H1 (cell line): ENCODE measurements around the gene NEDD4L. TPM values are rescaled to one million over a fixed set of nuclear protein-coding genes. Genes with fewer than 3 reads are reported as not detected.

ENCODE experiments used
- CTCF ChIA-PET: fragments of 300-600 bp; sonication (Branson Sonifier 250); formaldehyde crosslinking; loops from one replicate; lab custom pipeline; 2021; ENCODE audit not compliant: partially characterized antibody; lab: Charles Lee
- POLR2A ChIA-PET: fragments of 300-600 bp; sonication (Branson Sonifier 250); formaldehyde crosslinking; loops from one replicate; lab custom pipeline; 2021; ENCODE audit warnings: inconsistent platforms; ENCODE audit not compliant: partially characterized antibody; lab: Charles Lee
- DNase-seq, 2 experiments: peaks; one replicate each; pipeline versions ENCODE4 v3.0.0 to v3.0.0-alpha.2; 2010 to 2022; ENCODE audit warnings: low spot score in 2 of 2, low read depth in 1 of 2, mixed read lengths in 1 of 2
- FAIRE-seq: peaks from 2 replicates; lab custom pipeline; 2011; peaks lifted over from hg19 to GRCh38; lab: Jason Lieb, UNC
- H2AFZ ChIP-seq: 2 replicates; pipeline ENCODE4 v1.8.1; 2012; ENCODE audit warnings: low read length, inconsistent platforms
- H2AK5ac ChIP-seq: 2 replicates; pipeline ENCODE4 v1.6.1; 2013; ENCODE audit warnings: low read depth, low read length
- H2BK120ac ChIP-seq: replicated peaks from 2 replicates; pipeline ENCODE3; 2013; ENCODE audit warnings: low read depth, low read length, inconsistent platforms
- H2BK12ac ChIP-seq: 2 replicates; pipeline ENCODE4 v1.6.1; 2013; ENCODE audit warnings: low read depth, low read length
- H2BK15ac ChIP-seq: 2 replicates; pipeline ENCODE4 v1.6.1; 2013; ENCODE audit warnings: low read length
- H2BK20ac ChIP-seq: 2 replicates; pipeline ENCODE4 v1.6.1; 2013; ENCODE audit warnings: low read length
- H2BK5ac ChIP-seq: 2 replicates; pipeline ENCODE4 v1.6.1; 2013; ENCODE audit warnings: low read depth, low read length
- H3K14ac ChIP-seq: 2 replicates; pipeline ENCODE4 v1.6.1; 2013; ENCODE audit warnings: inconsistent platforms; ENCODE audit not compliant: insufficient read length
- H3K18ac ChIP-seq: 2 replicates; pipeline ENCODE4 v1.6.1; 2013; ENCODE audit warnings: low read length; ENCODE audit errors: extremely low read depth
- H3K23ac ChIP-seq: 2 replicates; pipeline ENCODE4 v1.6.1; 2013; ENCODE audit warnings: inconsistent platforms; ENCODE audit not compliant: insufficient read length
- H3K23me2 ChIP-seq: 2 replicates; pipeline ENCODE4 v1.6.1; 2013; ENCODE audit warnings: low read depth, low read length
- H3K27ac ChIP-seq: 2 replicates; pipeline ENCODE4 v1.6.1; 2011; ENCODE audit warnings: low read depth, low read length, inconsistent platforms
- H3K27me3 ChIP-seq, 4 experiments: replicated peaks in 1 of 4; 1 replicate in 1 of 4; 2 replicates in 3 of 4; pipeline versions ENCODE4 v1.6.1 to v1.8.1; 2011 to 2013; ENCODE audit warnings: low read length in 3 of 4, mild to moderate bottlenecking in 3 of 4, inconsistent platforms in 2 of 4, mixed read lengths in 2 of 4, moderate library complexity in 1 of 4; ENCODE audit not compliant: control insufficient read depth in 3 of 4, insufficient read depth in 3 of 4; ENCODE audit errors: extremely low read depth in 1 of 4
- H3K36me3 ChIP-seq, 4 experiments: 2 replicates each; pipeline versions ENCODE4 v1.6.1 to v1.8.1; 2011 to 2013; ENCODE audit warnings: mild to moderate bottlenecking in 4 of 4, low read length in 3 of 4, moderate library complexity in 2 of 4, control low read depth in 1 of 4, inconsistent platforms in 1 of 4; ENCODE audit not compliant: insufficient read depth in 4 of 4, control insufficient read depth in 2 of 4
- H3K4ac ChIP-seq: replicated peaks from 2 replicates; pipeline ENCODE3; 2013; ENCODE audit warnings: low read length, low read depth, mixed read lengths, inconsistent platforms; ENCODE audit not compliant: insufficient read length
- H3K4me1 ChIP-seq, 4 experiments: replicated peaks in 1 of 4; 1 replicate in 1 of 4; 2 replicates in 3 of 4; pipeline versions ENCODE4 v1.6.1 to v1.8.1; 2011 to 2013; ENCODE audit warnings: low read length in 3 of 4, inconsistent platforms in 2 of 4, mixed read lengths in 1 of 4; ENCODE audit not compliant: insufficient read depth in 4 of 4, control insufficient read depth in 3 of 4
- H3K4me2 ChIP-seq, 2 experiments: 2 replicates each; pipeline versions ENCODE4 v1.6.1 to v1.8.1; 2011 to 2013; ENCODE audit warnings: low read depth in 2 of 2, low read length in 2 of 2, control low read depth in 1 of 2, inconsistent platforms in 1 of 2, mild to moderate bottlenecking in 1 of 2; ENCODE audit not compliant: insufficient read depth in 1 of 2
- H3K4me3 ChIP-seq, 4 experiments: fragments of 200-600, 300-600 bp in 1 of 4; sonication (generic), shearing (Covaris generic), sonication (Bioruptor Twin) in 1 of 4; 2 replicates each; pipeline versions ENCODE4 v1.5.1 to v1.8.1; 2011 to 2016; ENCODE audit warnings: low read length in 4 of 4, low read depth in 3 of 4, control low read depth in 2 of 4, inconsistent platforms in 2 of 4, mild to moderate bottlenecking in 2 of 4, mixed read lengths in 1 of 4, moderate library complexity in 1 of 4; ENCODE audit not compliant: insufficient read depth in 2 of 4; ENCODE audit errors: extremely low read depth in 1 of 4
- H3K56ac ChIP-seq: replicated peaks from 2 replicates; pipeline ENCODE3; 2013; ENCODE audit warnings: low read depth, mild to moderate bottlenecking, mixed read lengths, low read length, inconsistent platforms; ENCODE audit not compliant: insufficient read length
- H3K79me1 ChIP-seq: 2 replicates; pipeline ENCODE4 v1.6.1; 2013; ENCODE audit warnings: low read depth, low read length, control low read depth
- H3K79me2 ChIP-seq, 2 experiments: 2 replicates each; pipeline versions ENCODE4 v1.6.1 to v1.8.1; 2012 to 2013; ENCODE audit warnings: low read length in 2 of 2, mild to moderate bottlenecking in 2 of 2, inconsistent platforms in 1 of 2; ENCODE audit not compliant: insufficient read depth in 2 of 2, control insufficient read depth in 1 of 2
- H3K9ac ChIP-seq, 4 experiments: replicated peaks in 1 of 4; 1 replicate in 1 of 4; 2 replicates in 3 of 4; pipeline versions ENCODE4 v1.6.1 to v1.8.1; 2011 to 2013; ENCODE audit warnings: low read depth in 3 of 4, low read length in 3 of 4, control low read depth in 2 of 4, mild to moderate bottlenecking in 2 of 4, moderate library complexity in 2 of 4, inconsistent platforms in 1 of 4; ENCODE audit errors: extremely low read depth in 1 of 4
- H3K9me3 ChIP-seq, 2 experiments: 2 replicates each; pipeline versions ENCODE4 v1.6.1 to v1.8.1; 2012 to 2013; ENCODE audit warnings: mild to moderate bottlenecking in 2 of 2, moderate library complexity in 2 of 2, control low read depth in 1 of 2, inconsistent platforms in 1 of 2, low read depth in 1 of 2, low read length in 1 of 2, mixed read lengths in 1 of 2; ENCODE audit not compliant: insufficient read depth in 2 of 2
- H4K20me1 ChIP-seq, 2 experiments: replicated peaks in 1 of 2; 2 replicates each; pipeline versions ENCODE3 to v1.8.1; 2011 to 2013; ENCODE audit warnings: inconsistent platforms in 2 of 2, low read length in 2 of 2, mild to moderate bottlenecking in 1 of 2; ENCODE audit not compliant: insufficient read depth in 2 of 2, control insufficient read depth in 1 of 2
- H4K5ac ChIP-seq: 2 replicates; pipeline ENCODE4 v1.6.1; 2013; ENCODE audit warnings: low read length, low read depth, mixed read lengths, inconsistent platforms; ENCODE audit not compliant: insufficient read length
- H4K8ac ChIP-seq: 2 replicates; pipeline ENCODE4 v1.8.0; 2013; ENCODE audit warnings: mild to moderate bottlenecking, moderate library complexity, low read length, inconsistent platforms; ENCODE audit not compliant: insufficient read depth; ENCODE audit errors: extremely low read depth
- H4K91ac ChIP-seq: replicated peaks from 2 replicates; pipeline ENCODE3; 2013; ENCODE audit warnings: low read length, mixed read lengths, inconsistent platforms; ENCODE audit not compliant: insufficient read length
- BACH1 ChIP-seq: IDR thresholded peaks from 2 replicates; pipeline ENCODE4 v1.6.1; 2012; ENCODE audit warnings: low read length, improper control_type of control experiment
- CEBPB ChIP-seq: IDR thresholded peaks from 2 replicates; pipeline ENCODE4 v1.6.1; 2012; ENCODE audit warnings: low read depth, low read length
- CHD1 ChIP-seq: IDR thresholded peaks from 2 replicates; pipeline ENCODE4 v1.6.1; 2012; ENCODE audit warnings: low read depth, low read length, improper control_type of control experiment
- CHD2 ChIP-seq: IDR thresholded peaks from 2 replicates; pipeline ENCODE4 v1.6.1; 2012; ENCODE audit warnings: low read length, improper control_type of control experiment
- EP300 ChIP-seq, 2 experiments: IDR thresholded peaks; 1 replicate in 1 of 2; 2 replicates in 1 of 2; pipeline ENCODE4 v1.6.1; 2011 to 2012; ENCODE audit warnings: low read depth in 2 of 2, low read length in 2 of 2, mild to moderate bottlenecking in 2 of 2, borderline replicate concordance in 1 of 2, inconsistent platforms in 1 of 2, moderate library complexity in 1 of 2
- NANOG ChIP-seq: IDR thresholded peaks from 2 replicates; pipeline ENCODE4 v1.6.1; 2011; ENCODE audit warnings: low read length, low read depth, mild to moderate bottlenecking, inconsistent platforms; ENCODE audit not compliant: insufficient read depth, poor library complexity, severe bottlenecking
- POLR2A ChIP-seq, 2 experiments: IDR thresholded peaks; 1 replicate in 1 of 2; 2 replicates in 1 of 2; pipeline ENCODE4 v1.6.1; 2011; ENCODE audit warnings: low read depth in 2 of 2, low read length in 2 of 2, mild to moderate bottlenecking in 2 of 2; ENCODE audit errors: control extremely low read depth in 1 of 2
- SIRT6 ChIP-seq: IDR thresholded peaks from one replicate; pipeline ENCODE4 v1.7.1; 2012; ENCODE audit warnings: low read length, inconsistent platforms
- TBP ChIP-seq: IDR thresholded peaks from 2 replicates; pipeline ENCODE4 v1.6.1; 2011; ENCODE audit warnings: low read depth, low read length, improper control_type of control experiment
- TEAD4 ChIP-seq: IDR thresholded peaks from 2 replicates; pipeline ENCODE4 v1.6.1; 2012; ENCODE audit warnings: low read depth, low read length, inconsistent platforms, mixed read lengths
- WGBS, 2 experiments: shearing (Covaris generic) in 1 of 2; methylation state at CpG; one replicate each; pipeline versions ENCODE4 v1.1.6 to v1.1.7; 2013 to 2015; ENCODE audit warnings: low lambda C conversion rate in 2 of 2, mixed read lengths in 2 of 2, inconsistent platforms in 1 of 2, low coverage in 1 of 2, missing lambda C conversion rate in 1 of 2; ENCODE audit not compliant: insufficient replicate concordance in 2 of 2, insufficient coverage in 1 of 2, insufficient read length in 1 of 2; ENCODE audit errors: extremely low coverage in 1 of 2, missing lambda C conversion rate in 1 of 2; 5-methylcytosine and 5-hydroxymethylcytosine counted together
- polyA plus RNA-seq, 7 experiments: library from polyadenylated mRNA; depleted of rRNA in 3 of 7; stranded (reverse) in 5 of 7; unstranded in 2 of 7; fragments of >200 nt in 5 of 7; fragments of 200-250 nt in 2 of 7; gene quantifications; 1 replicate in 5 of 7; 2 replicates in 1 of 7; 4 replicates in 1 of 7; pipeline versions ENCODE4 v1.2.1 to v1.2.3, GENCODE V29; 2011 to 2013; ENCODE audit warnings: missing spikeins in 2 of 7, mixed read lengths in 2 of 7
- total RNA-seq: library from RNA; stranded (reverse); fragmentation: NEBNext Ultra II Directional; extraction: Animal tissue kit (Norgen Biotek cat#: 25700); gene quantifications from 2 replicates; pipeline ENCODE4 v1.2.1, GENCODE V29; 2021
- TF ChIP-seq, protein P1 (sequence below): IDR thresholded peaks from 2 replicates; pipeline ENCODE4 v1.6.1; 2011; ENCODE audit warnings: low read depth, mild to moderate bottlenecking, low read length; ENCODE audit not compliant: insufficient read depth

Gene NEDD4L
- total and polyA plus RNA-seq, 2 of the 8 experiments (the other 6 are each of a cell fraction or from before 2014, with no cell fraction given): 37.3 to 69.8 TPM

DNA sequence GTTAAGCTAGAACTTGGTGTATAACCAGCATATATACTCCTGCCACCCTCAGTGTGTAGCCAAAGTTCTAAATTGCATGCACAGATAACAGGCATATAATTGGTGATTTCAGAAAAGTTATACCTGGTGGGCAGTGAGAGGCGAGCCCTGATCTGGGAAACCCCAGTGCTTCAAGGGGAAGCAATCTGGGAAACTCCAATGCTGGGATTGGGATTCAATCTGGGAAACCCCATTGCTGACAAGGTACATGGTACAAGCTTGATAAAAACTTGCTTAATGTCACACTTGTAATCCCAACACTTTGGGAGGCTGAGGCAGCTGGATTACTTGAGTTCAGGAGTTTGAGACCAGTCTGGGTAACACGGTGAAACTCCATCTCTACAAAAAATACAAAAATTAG, 147.6 kb downstream of the NEDD4L start:
- Histone ChIP-seq H3K9ac (no peak overlapping the region), H2BK15ac (no peak overlapping the region), H3K4me3 (no peak overlapping the region), H3K9me3 (no peaks in the 10 kb centered on the region), H3K36me3 (no peaks in the 10 kb centered on the region; a peak in 1 of 8 replicates), H4K91ac (no peak overlapping the region), H2BK20ac (no peak overlapping the region), H4K8ac (no peak overlapping the region)
- POLR2A ChIA-PET: interaction anchor here (1.3 kb wide), 1 partner anchor 33 kb away, joined by 3 read pairs; no protein-coding TSS in a partner anchor
- DNase-seq: no peak
- TF ChIP-seq EP300 (IDR thresholded peaks at IDR 0.05; ENCODE audit: borderline replicate concordance in 1 of 2, low read depth in 2 of 2, low read length in 2 of 2): no peak
- TF ChIP-seq TBP: no peak
- no peak for TF ChIP-seq CHD2
- no peak for TF ChIP-seq SIRT6
- TF ChIP-seq CEBPB: no peak
- TF ChIP-seq CHD1: no peak
- no peak for TF ChIP-seq BACH1
- TF ChIP-seq TEAD4: no peak
- TF ChIP-seq, protein P1, sequence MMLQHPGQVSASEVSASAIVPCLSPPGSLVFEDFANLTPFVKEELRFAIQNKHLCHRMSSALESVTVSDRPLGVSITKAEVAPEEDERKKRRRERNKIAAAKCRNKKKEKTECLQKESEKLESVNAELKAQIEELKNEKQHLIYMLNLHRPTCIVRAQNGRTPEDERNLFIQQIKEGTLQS: no peak
- no peak for TF ChIP-seq NANOG
- TF ChIP-seq POLR2A (IDR thresholded peaks at IDR 0.05; ENCODE audit: control extremely low read depth in 1 of 2, low read depth in 2 of 2, low read length in 2 of 2): no peak
- TF ChIP-seq, all 59 proteins: peak for 0
- peaks cover 14 to 24% (median 18%) of the 10 kb centered on the region in 4 experiments for H3K4me1 ChIP-seq
- H3K27me3 ChIP-seq: no peaks in the 10 kb centered on the region
- H2BK12ac ChIP-seq: no peak overlapping the region
- CTCF ChIA-PET: interaction anchor here (0.6 to 12.2 kb wide), 12 partner anchors 10 to 309 kb away, joined by 3 to 103 read pairs (median 4); no protein-coding TSS in a partner anchor
- FAIRE-seq: no peak
- H3K23ac ChIP-seq: no peak overlapping the region
- no peak overlapping the region for H3K4ac ChIP-seq
- no peak overlapping the region for H3K14ac ChIP-seq
- WGBS, 2 experiments: 95% methylated on average over 2 of the region's 2 CpGs; no CpG with 5 or more reads in 1 of the 2 experiments
- H3K23me2 ChIP-seq: no peaks in the 10 kb centered on the region; the same call in 1 of the 2 replicates
- no peak overlapping the region for H2AK5ac ChIP-seq
- no peak overlapping the region for H3K27ac ChIP-seq
- H3K18ac ChIP-seq: no peak overlapping the region
- H2AFZ ChIP-seq: no peak overlapping the region
- no peak overlapping the region for H3K56ac ChIP-seq
- H4K5ac ChIP-seq: no peak overlapping the region
- H2BK120ac ChIP-seq: no peak overlapping the region
- H3K79me2 ChIP-seq: peaks cover 0 to 34% of the 10 kb centered on the region in 2 experiments; a peak in 2 of 4 replicates
- peaks cover 3 to 6% of the 10 kb centered on the region in 2 experiments for H4K20me1 ChIP-seq
- H3K79me1 ChIP-seq: peaks cover 6% of the 10 kb centered on the region
- no peak overlapping the region for H3K4me2 ChIP-seq
- no peak overlapping the region for H2BK5ac ChIP-seq
